NOMO-1 treated with DMSO at 0.1 percent for 48 hours (cell line): Measurements from ENCODE around the gene FTO.

Source experiments
- DNase-seq: peaks from one replicate; lab custom pipeline; 2025; ENCODE audit not compliant: unreplicated experiment; lab: John Stamatoyannopoulos, UW

Gene FTO

DNA sequence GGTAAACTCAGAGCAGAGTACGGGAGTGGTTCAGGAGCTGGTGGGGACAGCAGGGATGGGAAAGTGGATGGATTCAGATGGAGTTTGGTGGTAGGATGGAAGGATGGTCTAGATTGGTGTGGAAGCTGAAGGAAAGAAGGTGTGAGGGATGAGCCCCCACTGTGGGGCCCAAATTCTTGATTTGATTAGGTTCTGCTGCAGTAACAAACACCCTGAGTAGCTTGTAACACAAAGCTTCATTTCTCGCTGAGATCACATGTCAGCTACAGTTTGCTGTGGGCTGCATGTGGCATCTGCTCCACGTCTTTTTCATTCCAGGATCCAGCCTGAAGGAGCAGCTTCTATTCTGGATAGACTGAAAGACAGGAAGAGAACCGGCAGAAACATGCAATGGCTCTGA, 438.8 kb downstream of the FTO start:
- no peak for DNase-seq

DNA sequence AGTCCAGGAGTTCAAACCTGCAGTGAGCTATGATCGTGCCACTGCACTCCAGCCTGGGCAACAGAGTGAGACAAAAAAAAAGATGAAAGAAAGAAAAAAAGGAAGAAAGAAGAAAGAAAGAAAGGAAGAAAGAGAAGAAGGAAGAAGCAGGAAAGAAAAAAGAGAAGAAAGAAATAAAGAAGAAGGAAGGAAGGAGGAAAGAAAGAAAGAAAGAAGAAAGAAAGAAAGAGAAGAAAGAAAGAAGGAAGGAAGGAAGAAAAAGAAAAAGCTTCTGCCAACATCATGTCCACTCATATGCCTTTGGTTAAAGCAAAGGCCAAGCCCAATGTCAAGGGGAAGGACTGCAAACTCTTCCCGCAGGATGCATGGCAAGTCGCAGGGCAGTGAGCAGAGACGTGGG, 439.5 kb downstream of the FTO start:
- no peak for DNase-seq

DNA sequence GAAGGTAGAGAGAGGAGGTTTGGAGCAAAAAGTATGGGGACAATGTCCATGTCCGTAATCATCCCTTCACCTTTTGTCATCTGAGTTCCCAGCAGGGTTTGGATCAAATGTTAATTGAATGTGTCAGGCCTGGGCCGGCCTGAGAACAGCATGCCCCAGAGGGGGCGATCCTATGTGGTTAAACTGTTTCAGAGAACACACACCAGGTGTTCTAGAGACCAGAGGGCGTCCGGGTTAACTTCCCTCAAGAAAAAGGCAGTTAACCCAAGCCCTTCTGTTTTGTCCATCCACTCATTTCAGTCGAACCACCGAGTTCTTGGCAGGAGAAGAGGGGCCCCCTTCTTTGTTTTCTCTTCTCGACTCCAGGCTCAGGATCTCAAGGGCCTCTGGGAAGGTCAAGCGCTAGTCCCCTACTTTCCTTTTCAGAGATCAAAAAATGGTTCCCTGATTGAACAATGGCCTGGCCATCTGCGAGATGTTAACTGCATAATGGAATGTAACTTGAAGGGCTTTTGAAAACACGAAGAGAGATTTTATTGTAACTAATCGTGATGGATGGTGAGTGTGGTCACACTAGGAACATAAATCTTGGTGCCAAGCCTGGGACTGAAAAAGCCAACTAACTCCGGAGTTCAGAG, 440.1 kb downstream of the FTO start:
- DNase-seq, result no peak

DNA sequence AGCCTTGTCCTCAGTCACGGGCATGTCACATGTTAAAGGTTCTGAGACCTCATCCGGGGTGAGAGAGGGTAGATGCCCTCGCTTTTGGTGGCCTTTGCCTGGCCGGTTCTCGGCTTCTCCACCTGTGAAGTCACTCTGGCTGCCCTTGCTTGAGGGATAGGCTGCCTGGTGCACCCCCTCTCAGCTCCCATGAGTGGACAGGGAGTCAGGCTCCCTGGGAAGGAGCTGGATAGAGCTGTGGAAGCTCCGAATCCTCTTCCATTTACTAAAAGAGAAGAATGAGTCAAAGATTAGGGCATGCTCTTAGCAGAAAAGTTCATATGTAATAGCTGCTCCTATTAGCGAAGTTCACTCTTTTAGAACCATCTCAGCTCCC, 440.6 kb downstream of the FTO start:
- no peak for DNase-seq

DNA sequence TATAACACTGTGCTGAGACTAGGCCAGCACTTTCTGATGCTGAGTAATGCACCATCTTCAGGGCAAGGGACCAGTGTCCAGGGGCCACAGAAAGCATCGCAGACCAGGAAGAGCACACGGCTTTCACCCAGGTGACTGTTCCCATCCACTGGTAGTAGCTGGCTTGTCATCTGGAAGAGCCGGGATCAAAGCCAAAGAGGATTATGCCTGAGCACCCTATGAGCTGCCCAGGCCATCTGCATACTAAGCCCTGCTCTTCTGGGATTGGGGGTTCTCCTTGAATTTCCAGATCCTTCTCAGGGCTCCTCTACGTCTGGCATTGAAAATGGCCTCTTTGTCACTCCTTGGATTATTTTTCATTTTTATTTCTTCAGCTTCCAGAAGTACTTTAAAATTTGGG, 441.9 kb downstream of the FTO start:
- DNase-seq, result no peak

DNA sequence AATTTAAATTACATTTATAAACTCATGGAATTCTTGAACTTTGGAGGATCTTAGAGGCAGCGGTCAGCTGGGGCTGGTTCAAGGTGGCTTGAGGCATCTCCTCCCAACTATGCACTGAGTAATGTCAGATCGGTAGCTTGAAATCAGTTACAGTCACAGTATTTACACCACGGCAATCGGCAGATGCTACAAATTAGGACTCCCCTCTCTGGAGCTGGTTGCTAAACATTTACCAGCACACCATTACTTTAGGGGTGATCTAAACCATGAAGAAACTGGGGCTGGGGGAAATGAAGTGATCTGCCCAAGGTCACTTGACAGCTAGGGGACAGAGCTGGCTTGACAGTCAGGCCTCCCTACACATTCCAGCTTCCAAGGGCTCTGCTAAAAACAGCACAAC, 445.0 kb downstream of the FTO start:
- no peak for DNase-seq

DNA sequence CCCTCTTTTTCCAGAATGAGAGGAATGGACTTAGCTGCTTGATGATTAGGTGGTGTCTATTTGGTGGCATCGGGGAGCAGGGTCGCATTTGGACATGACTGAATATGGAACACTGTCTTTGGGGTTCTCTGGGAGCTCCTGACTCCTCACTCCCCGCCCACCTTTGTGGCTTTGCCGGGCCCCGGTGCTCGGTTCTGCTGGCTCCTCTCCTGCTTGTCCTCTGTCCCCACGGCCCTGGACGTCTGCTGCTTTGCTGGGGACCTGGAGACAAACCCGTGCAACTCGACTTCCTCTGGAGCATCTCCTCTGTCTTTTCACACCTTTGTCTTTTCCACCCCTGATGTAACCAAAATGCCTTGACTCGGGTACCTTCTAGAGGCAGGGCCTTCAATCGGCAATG, 446.9 kb downstream of the FTO start:
- no peak for DNase-seq

DNA sequence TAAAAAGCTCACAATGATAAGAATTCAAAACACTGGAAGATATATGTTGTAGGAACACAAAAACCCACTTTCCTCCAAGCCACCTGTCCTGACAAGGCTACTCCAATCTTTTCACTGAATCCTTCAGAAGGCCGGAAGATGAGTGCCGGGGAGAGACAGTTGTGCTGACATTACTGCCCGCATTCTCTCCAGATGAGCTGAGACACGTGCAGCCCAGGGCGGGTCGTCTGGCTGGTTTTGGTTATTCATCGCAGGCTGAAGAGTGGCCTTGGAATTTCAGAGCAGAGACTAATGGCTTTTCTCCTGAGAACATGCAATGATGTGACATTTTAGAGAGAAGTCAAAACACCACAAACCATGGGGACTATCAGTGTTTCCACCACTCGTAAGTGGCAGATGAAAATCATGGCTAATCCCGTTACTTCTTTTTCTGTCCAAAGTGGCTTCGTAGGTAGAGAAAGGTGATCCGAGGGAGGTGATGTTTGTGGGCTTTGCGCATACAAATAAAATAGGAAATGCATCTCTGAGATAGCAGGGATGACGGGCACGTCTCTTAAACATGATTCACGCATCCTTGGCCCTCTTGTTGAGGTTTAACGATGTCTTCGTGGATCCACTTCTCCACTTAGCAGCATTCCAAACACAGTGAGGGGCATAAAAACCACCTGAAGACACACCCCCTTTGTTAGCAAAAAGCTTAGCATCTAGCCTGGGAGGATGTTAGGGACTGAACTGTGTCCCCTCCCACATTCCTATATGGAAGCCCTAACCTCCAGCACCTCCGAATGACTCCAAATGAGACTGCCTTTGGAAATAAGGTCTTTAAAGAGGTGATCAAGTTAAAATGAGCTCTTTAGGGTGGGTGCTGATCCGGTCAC, 448.6 kb downstream of the FTO start:
- no peak for DNase-seq

DNA sequence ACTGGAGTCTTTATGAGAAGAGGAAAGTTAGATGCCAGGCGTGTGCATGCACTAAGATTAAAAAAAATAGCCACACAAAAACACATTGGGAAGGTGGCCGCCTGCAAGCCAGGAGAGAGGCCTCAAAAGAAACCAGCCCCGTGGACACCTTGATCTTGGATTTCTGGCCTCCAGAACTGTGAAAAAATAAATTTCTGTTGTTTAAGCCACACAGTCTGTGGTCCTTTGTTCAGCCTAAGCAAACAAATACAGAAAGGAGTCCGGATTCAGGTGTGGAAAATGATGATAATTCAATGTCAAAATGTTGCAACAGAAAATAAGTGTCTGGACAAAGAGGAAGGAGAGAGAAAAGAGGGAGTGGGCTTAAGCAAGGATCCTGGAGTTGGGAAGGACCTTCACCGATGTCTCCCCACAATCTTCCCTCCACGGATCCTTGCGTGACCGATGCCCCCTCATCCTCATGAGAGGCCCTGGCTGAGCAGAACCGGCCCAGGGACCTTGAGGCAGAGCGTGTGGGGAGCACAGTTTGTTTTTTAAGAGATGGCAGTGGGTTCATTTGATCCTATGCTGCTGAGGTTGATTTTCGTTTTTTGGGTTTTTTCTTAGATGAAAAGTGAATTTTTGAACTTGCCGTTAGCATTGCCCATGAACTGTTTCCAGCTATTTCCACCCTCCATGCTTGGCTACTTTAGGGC, 449.4 kb downstream of the FTO start:
- no peak for DNase-seq

DNA sequence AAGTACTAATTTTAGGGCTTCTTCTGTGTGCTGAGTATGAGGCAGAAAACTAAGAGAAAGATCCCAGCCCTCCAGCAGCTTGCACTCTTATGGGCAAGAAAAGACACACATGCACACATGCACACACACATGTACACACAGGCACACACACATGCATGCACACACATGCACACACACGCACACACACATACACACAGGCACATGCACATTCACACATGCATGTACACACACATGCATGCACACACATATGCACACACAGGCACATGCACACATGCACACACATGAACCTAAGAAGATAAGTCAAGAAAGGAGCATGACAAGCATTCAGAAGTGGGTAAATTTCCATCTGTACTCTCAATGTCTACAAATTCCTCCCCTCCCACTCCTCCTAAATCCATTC, 452.4 kb downstream of the FTO start:
- no peak for DNase-seq

DNA sequence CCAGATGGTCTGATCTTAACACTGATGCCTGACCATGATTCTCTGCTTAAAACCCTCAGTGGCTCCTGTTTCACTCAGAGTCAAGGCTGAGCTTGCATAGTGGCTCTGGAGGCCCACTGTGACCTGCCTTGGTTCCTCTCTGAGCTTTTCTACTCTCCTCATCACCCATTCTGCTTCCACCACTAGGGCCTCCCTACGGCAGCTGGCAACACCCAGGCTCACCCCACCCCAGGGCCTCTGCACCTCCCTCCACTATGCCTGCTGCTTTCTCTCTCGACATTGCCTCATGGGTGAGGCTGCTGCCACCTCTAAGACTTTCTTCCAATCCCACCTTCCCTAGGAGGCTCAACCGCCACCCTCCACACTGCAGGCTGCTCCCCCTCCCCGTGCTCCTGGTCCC, 455.0 kb downstream of the FTO start:
- no peak for DNase-seq

DNA sequence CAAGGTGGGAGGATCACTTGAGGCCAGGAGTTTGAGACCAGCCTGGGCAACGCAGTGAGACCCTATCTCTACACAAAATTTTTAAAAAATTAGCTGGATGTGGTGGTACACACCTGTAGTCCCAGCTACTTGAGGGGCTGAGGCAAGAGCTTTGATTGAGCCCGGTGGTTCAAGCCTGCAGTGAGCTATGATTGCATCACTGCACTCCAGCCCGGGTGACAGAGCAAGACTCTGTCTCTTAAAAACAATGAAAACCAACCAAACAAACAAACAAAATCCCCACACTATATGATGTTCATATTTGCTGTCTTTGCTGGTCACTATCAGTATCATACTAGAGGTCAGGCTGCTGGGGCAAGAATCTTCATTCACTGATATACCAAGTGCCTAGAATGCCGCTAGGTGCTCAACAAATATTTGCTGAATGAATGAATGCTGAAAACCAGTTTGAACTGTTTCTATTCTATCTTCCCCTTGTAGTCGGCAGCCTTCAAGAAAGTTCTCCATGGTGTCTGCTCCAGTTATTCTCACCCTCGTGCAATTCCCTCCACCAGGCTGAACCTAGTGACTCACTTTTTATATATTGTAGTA, 455.6 kb downstream of the FTO start:
- DNase-seq, result no peak

DNA sequence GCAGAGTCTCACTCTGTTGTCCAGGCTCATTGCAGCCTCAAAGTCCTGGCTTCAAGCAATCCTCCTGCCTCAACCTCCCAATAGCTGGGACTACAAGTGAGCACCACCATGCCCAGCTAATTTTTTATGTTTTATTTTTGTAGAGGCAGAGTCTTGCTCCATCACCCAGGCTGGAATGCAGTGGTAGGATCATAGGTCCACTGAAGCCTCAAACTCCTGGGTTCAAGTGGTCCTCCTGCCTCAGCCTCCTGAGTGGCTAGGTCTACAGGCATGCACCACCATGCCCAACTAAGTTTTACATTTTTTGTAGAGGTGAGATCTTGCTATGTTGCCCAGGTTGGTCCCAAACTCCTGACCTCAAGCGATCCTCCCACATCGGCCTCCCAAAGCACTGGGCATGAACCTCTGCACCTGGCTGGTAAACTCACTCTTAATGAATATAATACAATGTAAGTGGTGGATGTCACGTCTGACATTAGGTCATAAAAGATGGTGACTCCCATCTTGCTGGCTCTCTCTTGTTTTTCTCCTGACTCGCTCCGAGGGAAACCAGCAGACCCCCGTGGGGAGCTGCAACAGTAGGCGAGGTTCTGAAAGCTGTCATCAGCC, 456.4 kb downstream of the FTO start:
- DNase-seq, result no peak

DNA sequence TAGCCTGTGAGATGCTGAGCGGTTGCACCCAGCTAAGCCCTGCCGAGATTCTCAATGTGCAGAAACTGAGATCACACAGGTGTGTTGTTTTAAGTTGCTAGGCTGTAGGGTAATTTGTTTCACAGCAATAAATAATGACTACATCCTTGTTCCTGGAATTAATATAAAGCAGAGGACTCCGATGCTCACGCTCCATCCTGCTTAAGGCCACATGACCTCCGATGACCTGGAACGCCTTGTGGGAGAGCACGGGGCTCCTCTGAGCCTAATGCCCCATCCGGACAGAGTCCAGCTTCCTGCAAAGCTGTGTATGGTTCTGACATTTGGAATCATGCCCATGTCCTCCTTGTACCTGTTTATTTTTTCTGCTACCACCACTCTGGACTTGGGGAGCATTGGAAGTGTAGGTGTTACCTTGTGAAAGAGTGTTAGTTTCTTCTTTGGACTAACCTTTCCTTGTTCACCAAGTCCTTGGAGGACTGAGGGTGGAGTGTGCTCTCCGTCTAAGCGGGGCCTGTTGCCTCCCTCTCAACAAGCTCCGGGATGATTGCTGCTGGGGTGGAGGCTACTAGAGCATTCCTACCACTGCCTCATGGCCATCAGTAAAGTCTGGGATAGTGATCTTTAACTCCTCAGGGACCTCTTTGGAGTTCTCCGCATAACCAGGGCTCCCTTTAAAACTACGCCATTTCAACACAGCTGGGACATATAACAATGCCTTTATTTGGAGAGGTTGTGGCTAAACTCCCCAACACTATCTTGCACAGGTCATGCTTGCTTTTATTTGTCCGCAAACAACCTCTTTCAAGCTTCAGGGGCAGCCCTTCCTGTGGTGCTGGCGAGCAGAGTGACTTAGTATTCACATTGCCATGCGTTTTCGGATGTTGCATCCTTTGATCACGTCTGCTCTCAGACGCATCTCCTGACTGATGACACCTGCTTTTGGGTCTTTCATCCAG, 457.3 kb downstream of the FTO start:
- DNase-seq, result no peak

DNA sequence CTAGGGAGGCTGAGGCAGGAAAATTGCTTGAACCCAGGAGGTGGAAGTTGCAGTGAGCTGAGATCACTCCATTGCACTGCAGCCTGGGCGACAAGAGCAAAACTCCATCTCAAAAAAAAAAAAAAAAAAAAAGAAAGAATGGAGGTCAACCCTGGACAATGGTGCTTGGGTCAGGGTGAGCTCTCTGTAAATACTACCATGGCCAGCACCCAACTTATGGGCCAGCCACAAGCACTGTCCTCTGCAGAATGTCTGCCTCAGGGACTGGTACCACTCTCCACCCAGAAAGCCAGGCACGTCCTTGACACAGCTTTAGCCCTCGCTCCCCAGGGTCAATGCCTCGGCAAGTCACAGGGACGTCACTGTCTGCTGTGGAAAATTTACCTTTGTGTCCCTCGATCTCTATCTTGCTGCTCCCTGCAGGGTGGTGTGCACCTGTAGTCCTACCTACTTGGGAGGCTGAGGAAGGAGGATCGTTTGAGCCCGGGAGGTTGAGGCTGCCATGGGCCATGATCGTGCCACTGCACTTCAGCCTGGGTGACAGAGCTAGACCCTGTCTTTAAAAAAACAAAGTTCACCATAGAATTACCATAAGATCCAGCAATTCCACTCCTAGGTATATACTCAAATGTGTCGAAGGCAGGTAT, 459.4 kb downstream of the FTO start:
- no peak for DNase-seq

DNA sequence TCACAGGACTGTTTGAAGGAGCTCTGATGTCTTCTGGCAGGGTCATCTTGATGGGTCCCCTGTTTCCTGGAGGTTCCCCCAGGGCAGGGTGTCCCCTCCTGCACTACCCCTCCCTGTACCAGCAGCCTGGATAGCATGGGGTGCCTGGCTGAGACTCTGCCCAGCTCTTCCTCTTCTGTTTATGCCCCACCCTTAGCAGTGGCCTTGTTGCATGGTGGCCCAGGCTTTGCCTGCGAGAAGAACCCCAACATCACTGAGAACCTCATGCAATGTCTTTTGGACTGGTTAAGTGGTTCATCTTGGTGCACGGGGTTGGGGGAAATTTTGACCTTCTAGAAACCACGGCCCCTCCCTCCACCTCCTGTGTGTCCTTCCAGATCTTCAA, 460.8 kb downstream of the FTO start:
- DNase-seq, result peak; percentile 6

DNA sequence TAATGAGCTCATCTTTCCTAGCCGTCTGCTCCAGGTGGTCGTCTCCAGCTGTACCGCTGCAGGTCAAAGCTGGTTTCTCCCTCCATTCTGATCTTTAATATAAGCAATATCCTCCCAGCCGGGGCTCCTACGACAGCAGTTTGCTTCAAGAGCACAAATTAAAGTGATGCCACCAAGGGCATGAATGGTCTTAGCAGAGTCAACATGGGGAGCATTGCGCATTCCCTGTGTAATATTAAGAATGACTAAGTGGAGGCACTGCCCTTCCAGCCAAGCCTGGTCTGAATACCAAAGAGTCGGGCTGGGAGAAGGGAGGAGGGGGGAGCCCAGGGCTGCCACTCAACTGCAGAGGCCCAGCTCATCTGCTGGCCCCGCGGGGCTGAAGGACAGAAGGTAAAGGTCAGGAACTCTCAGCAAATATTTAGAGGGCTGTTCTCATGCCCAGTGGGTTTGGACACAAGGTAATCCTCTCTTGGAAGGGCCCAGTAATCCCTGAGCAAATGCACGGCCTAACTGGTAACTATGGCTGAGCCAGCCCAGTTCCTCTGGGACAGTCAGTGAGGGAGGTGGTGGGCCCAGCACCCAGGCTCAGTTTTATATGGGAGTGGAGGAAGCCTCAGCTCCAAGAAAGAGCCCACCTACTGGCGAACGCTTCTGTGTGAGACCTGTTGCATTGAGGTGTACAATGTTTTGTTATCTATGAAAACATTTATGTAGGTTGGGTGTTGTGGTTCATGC, 461.4 kb downstream of the FTO start:
- no peak for DNase-seq

DNA sequence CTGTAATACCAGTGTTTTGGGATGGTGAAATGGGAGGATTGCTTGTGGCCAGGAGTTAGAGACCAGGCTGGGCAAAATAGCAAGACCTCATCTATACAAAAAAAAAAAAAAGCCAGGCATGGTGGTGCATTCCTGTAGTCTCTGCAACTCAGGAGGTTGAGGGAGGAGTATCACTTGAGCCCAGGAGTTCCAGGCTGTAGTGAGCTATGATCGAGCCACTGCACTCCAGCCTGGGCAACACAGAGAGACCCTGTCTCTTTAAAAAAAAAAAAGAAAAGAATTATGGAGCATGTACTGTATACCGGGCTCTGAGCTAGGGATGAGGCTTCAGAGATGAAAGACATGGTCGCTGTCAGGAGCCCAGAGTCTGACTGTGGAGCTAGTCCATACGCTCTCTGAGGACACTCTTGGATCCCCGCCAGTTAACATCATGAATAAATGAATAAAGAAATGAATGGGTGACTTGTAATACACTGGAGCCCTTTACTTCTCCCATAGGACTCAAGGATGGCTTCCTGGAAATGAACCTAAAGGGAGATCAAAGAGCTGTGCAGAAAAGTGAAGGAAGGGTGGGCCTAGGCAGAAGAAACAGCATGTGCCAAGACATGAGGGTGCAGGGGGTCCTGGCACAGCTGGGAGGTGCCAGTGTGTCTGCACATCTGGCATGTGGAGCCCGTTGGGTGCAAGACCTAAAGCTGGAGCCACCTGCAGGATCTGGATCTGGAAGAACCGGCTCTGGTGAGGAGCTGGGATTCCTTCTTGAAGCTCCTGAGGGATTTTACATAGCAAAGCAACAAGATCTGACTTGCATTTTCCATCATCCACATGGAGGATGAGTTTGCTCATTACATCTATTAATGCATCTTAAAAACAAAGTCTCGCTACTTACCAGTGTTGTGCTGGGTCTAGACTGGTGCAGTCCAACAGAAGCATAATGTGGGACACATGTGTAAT, 462.2 kb downstream of the FTO start:
- no peak for DNase-seq
